Brain microvascular endothelial cell (primary cell): Measurements from ENCODE around the gene KAZN.

ENCODE experiments used
- DNase-seq: peaks from one replicate; pipeline ENCODE4 v3.0.0-alpha.2; 2020
- H3K27ac ChIP-seq: fragments of 250-450 bp; sonication (Bioruptor Pico); 2 replicates; pipeline ENCODE4 v1.5.1; 2020; ENCODE audit warnings: mild to moderate bottlenecking, moderate library complexity
- H3K27me3 ChIP-seq: fragments of 250-450 bp; sonication (Bioruptor Pico); replicated peaks from 2 replicates; pipeline ENCODE4 v1.5.1; 2020; ENCODE audit warnings: mild to moderate bottlenecking
- H3K36me3 ChIP-seq: fragments of 250-450 bp; sonication (Bioruptor Pico); replicated peaks from 2 replicates; pipeline ENCODE4 v1.5.1; 2020; ENCODE audit warnings: mild to moderate bottlenecking
- H3K4me3 ChIP-seq: 2 replicates; pipeline ENCODE4 v1.5.1; 2011; ENCODE audit warnings: low read depth, mild to moderate bottlenecking, control low read depth, low read length, moderate library complexity
- in situ Hi-C: cut with HindIII; loops from 2 replicates; pipeline ENCODE4 v1.10.0; 2017; ENCODE audit warnings: low sequenced_read_pairs, low pct_ligation_motif_present
- TF ChIP-seq, protein P1 (sequence below): IDR thresholded peaks from 2 replicates; pipeline ENCODE4 v1.5.1; 2011; ENCODE audit warnings: low read depth, mild to moderate bottlenecking, moderate library complexity, low read length, control low read depth, inconsistent platforms; ENCODE audit errors: missing control alignments

The KAZN gene

GRCh38 chr1:14909273-14909672, 310.8 kb downstream of the KAZN start:
- H3K36me3 ChIP-seq, result no peaks in the 10 kb centered on the region
- H3K27ac ChIP-seq, result no peak overlapping the region
- in situ Hi-C loops, result no loop called here
- DNase-seq, result no peak
- H3K4me3 ChIP-seq, result no peak overlapping the region
- H3K27me3 ChIP-seq, result no peaks in the 10 kb centered on the region
- TF ChIP-seq, protein P1, sequence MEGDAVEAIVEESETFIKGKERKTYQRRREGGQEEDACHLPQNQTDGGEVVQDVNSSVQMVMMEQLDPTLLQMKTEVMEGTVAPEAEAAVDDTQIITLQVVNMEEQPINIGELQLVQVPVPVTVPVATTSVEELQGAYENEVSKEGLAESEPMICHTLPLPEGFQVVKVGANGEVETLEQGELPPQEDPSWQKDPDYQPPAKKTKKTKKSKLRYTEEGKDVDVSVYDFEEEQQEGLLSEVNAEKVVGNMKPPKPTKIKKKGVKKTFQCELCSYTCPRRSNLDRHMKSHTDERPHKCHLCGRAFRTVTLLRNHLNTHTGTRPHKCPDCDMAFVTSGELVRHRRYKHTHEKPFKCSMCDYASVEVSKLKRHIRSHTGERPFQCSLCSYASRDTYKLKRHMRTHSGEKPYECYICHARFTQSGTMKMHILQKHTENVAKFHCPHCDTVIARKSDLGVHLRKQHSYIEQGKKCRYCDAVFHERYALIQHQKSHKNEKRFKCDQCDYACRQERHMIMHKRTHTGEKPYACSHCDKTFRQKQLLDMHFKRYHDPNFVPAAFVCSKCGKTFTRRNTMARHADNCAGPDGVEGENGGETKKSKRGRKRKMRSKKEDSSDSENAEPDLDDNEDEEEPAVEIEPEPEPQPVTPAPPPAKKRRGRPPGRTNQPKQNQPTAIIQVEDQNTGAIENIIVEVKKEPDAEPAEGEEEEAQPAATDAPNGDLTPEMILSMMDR, result no peak

GRCh38 chr1:14909920-14910460, 311.5 kb downstream of the KAZN start:
- TF ChIP-seq, protein P1, result no peak
- H3K27me3 ChIP-seq, result no peaks in the 10 kb centered on the region
- no peak overlapping the region for H3K27ac ChIP-seq
- in situ Hi-C loops, result no loop called here
- no peak for DNase-seq
- no peak overlapping the region for H3K4me3 ChIP-seq
- no peaks in the 10 kb centered on the region for H3K36me3 ChIP-seq

DNA sequence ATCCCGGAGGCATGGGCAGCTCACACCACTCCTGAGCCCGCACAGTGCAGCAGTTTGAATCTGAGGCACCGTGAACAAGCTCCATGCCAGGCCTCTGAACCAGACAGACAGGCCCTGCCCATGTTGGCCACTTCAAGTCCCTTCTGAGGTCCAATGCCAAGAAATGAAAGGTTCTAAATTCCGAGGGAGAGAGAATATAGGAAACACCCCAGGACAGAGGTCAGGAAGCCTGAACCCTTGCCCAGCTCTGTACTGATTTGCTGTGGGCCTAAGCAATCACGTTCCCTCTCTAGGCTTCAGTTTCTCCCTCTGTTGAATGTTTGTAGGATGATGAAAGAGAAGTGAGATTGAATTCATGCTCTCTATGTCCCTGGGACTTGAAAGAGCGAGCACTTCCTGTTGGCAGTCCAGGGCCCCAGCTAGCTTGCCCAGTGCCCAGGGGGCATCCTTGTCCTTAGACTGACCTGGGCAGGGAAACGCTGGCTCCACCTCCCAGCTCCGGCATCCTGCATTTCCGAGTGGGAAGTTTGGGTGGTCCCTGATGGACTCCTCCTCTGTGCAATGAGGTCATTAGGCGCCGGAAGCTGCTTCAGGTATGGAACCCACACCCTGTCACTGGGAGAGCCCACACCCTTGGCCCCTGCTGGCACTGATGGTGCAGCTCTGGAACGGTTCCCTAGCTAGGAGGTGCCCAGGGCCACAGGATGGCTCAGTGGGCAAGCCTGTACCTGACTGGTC, 312.7 kb downstream of the KAZN start:
- H3K4me3 ChIP-seq, result no peak overlapping the region

GRCh38 chr1:14912839-14913481, 314.5 kb downstream of the KAZN start:
- in situ Hi-C loops, result no loop called here
- Histone ChIP-seq H3K4me3 (no peak overlapping the region), H3K27me3 (no peaks in the 10 kb centered on the region), H3K27ac (no peak overlapping the region), H3K36me3 (no peaks in the 10 kb centered on the region)
- TF ChIP-seq, protein P1, result no peak
- no peak for DNase-seq

More for the DNA sequence above, 312.7 kb downstream of the KAZN start:
- H3K27me3 ChIP-seq, result no peaks in the 10 kb centered on the region
- TF ChIP-seq, protein P1, result no peak
- no peaks in the 10 kb centered on the region for H3K36me3 ChIP-seq
- no peak for DNase-seq
- no peak overlapping the region for H3K27ac ChIP-seq
- in situ Hi-C loops, result no loop called here

- no peaks in the 10 kb centered on the region for H3K36me3 ChIP-seq
- DNase-seq, result no peak
- in situ Hi-C loops, result no loop called here
- no peaks in the 10 kb centered on the region for H3K27me3 ChIP-seq
- TF ChIP-seq, protein P1, result no peak
- H3K27ac ChIP-seq, result no peak overlapping the region
- no peak overlapping the region for H3K4me3 ChIP-seq
These were observed 315.1 kb downstream of the KAZN start for GRCh38 chr1:14913482-14914177.
